HG02588 (cell line): Measurements from ENCODE around the gene STARD3.

Source experiments
- ATAC-seq: cut with Tn5 transposase; IDR thresholded peaks from one replicate; pipeline ENCODE4 v1.9.1; 2021; ENCODE audit warnings: mild to moderate bottlenecking, moderate library complexity; ENCODE audit not compliant: unreplicated experiment

Gene STARD3

GRCh38 chr17:39603304-39604016 lies 33.5 kb upstream of the STARD3 start:
- no peak for ATAC-seq

- ATAC-seq: no peak
Observed at GRCh38 chr17:39604911-39605491, 31.9 kb upstream of the STARD3 start.

- ATAC-seq: no peak
Observed at GRCh38 chr17:39605492-39606433, 31.2 kb upstream of the STARD3 start.

GRCh38 chr17:39606434-39607056 lies 30.4 kb upstream of the STARD3 start:
- no peak for ATAC-seq

GRCh38 chr17:39607057-39607850 lies 29.7 kb upstream of the STARD3 start:
- no peak for ATAC-seq

- ATAC-seq: no peak
Observed at GRCh38 chr17:39607851-39608130, 29.2 kb upstream of the STARD3 start, which contains the start of gene NEUROD2. TSS of gene NEUROD2 (minus strand) at chr17:39607920. CDS start at chr17:39606599, 1,321 bp downstream.

GRCh38 chr17:39608142-39608981 lies 28.6 kb upstream of the STARD3 start:
- no peak for ATAC-seq

GRCh38 chr17:39609416-39610025 lies 27.4 kb upstream of the STARD3 start:
- no peak for ATAC-seq

- ATAC-seq: no peak
Observed at GRCh38 chr17:39611401-39612112, 25.4 kb upstream of the STARD3 start.

GRCh38 chr17:39612291-39612894 lies 24.6 kb upstream of the STARD3 start:
- no peak for ATAC-seq

GRCh38 chr17:39612935-39613464 lies 23.9 kb upstream of the STARD3 start:
- no peak for ATAC-seq

GRCh38 chr17:39614545-39615157 lies 22.3 kb upstream of the STARD3 start:
- no peak for ATAC-seq

- ATAC-seq: no peak
Observed at GRCh38 chr17:39615434-39615833, 21.5 kb upstream of the STARD3 start.

- ATAC-seq: no peak
Observed at GRCh38 chr17:39617100-39617445, 19.9 kb upstream of the STARD3 start.

GRCh38 chr17:39617446-39618245 lies 19.3 kb upstream of the STARD3 start:
- ATAC-seq: no peak

- ATAC-seq: no peak
Observed at GRCh38 chr17:39618246-39618913, 18.6 kb upstream of the STARD3 start.
